Endothelial cell of hepatic sinusoid (primary cell): ENCODE measurements around the gene NDUFB4.
"Not testable (repeated sequence)": the region's sequence is repeated elsewhere in the genome, so short reads cannot be mapped to it uniquely, and the experiment has no call there.

Source experiments
- in situ Hi-C: cut with HindIII; loops from 2 replicates; pipeline ENCODE4 v1.10.0; 2017; ENCODE audit warnings: low sequenced_read_pairs

NDUFB4 gene

DNA sequence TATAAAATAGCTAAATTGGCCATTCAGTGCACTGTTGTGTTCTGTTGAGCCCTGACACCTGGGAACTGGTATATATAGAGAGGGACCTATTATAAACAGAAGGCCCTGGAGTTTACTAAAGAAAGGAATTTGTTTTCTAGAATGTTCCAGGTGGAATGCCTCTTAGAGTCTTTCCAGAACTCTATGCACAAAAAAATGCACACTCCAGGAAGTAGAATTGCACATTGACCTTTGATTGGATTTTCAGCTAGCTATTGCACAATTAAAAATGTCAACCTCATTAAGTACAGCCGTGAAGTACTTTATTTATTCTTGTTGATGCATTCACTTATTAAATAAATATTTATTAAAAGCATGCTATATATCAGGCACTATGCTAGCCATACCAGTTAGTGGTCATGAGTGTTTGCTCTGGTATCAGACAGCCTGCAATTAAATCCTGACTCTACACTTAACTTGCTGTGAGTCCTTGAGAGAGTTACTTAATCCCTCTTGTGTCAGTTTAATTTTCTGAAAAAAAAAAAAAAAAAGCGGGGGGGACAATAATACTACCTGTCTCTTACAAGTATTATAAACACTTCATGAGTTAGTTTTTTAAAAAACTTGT lies 40.8 kb downstream of the NDUFB4 start:
- in situ Hi-C loops, result no loop called here

DNA sequence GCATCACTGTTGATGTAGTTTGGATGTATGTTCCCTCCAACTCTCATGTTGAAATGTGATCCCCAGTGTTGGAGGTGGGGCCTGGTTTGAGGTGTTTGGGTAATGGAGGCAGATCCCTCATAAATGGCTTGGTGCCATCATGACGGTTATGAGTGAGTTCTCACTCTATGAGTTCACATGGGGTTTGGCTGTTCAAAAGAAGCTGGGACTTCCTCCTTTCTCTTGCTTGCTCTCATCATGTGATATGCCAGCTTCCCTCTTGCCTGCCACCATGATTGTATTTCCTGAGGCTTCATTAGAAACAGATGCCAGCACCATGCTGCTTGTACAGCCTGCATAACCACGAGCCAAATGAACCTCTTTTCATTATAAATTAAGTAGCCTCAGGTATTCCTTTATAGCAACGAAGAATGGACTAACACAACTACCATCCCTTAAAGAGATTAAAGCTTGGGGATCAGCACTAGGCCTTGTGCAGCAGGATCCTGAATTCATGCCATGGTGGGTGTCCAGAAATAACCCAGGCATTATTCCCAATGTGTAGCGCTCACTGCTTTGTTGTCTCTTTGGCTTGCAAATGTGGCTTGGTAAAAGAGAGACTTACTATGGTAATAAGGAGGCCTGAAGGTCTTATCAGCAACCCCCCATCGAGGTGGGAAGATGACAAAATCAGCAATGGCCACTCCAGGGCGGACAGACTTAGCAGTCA lies 41.9 kb downstream of the NDUFB4 start:
- in situ Hi-C loops, result no loop called here

DNA sequence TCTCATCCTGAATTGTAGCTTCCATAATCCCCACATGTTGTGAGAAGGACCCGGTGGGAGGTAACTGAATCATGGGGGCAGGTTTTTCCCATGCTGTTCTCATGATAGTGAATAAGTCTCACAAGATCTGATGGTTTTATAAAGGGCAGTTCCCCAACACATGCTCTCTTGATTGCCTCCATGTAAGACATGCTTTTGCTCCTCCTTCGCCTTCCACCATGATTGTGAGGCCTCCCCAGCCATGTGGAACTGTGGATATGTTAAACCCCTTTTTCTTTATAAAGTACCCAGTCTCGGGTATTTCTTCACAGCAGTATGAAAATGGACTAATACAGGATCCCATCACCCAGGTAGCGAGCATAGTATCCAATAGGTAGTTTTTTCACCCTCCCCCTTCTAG lies 42.7 kb downstream of the NDUFB4 start:
- in situ Hi-C loops, result not testable (repeated sequence)

DNA sequence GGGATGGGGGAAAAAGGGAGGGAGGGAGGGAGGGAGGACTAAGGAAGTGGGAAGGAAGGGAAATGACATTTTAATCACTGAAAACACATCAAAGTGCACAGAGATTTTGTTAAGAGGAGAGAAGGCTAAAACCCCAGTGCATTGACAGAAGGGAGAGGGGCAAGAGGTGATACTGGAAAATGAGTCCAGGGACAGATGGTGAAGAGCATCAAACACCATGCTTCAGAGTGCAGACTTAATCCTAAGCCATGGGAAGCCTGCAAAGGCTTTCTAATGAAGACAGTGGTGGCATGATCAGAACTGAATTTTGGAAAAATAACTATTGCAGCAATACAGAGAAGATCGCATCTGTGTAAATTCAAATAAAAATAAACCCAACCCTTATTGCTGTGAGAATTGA lies 44.1 kb downstream of the NDUFB4 start:
- in situ Hi-C loops, result no loop called here

DNA sequence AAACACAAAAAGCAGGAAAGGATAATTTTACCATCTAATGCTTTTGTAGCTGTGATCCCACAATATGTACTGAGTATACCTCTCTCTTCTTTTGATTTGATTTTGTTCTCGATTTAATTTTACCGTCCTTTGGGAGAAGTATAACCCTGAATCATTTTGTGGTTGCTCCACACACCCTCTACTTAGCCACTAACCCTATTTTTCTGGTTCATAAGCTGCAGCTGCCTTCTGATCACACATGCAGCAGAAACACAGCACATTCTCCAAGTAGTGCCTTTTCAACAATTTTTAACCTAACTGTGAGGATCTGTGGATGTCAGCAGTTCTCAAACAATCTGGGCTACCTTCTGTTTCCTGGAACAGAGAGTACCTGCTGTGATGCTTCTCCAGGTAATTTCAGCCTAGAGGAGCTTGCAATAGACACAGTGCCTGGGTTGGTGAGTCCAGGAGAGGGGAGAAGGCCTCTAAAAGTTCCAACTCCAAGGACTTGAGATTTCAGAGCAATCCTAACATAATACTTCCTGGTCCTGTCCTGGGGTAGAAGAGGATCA lies 45.6 kb downstream of the NDUFB4 start:
- in situ Hi-C loops, result no loop called here

DNA sequence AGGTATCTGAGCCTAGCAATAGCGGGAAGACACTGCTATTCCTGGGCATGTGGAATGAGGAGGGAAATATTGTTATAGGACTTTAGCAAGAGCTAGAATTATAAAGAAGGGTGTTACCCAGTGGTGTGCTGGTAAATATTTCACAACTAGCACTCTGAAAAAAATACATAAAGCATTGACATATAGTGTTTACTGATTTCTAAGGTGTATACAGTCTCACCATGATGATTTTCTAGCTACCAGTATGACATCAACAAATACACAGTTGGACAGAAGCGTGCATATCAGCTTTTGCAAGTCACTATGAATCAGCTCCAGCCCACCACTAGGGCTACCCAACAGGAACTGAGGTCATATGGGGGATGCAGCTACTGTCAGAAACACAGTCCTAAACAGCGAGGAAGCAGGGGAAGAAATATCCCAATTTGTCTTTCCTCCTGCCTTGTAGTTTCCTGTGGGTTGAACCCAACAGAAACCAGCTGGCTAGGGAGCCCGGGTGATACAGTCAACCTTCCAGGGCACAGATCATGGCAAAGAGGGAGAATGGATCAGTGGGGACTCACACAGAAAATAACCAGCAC lies 46.3 kb downstream of the NDUFB4 start:
- in situ Hi-C loops, result no loop called here

DNA sequence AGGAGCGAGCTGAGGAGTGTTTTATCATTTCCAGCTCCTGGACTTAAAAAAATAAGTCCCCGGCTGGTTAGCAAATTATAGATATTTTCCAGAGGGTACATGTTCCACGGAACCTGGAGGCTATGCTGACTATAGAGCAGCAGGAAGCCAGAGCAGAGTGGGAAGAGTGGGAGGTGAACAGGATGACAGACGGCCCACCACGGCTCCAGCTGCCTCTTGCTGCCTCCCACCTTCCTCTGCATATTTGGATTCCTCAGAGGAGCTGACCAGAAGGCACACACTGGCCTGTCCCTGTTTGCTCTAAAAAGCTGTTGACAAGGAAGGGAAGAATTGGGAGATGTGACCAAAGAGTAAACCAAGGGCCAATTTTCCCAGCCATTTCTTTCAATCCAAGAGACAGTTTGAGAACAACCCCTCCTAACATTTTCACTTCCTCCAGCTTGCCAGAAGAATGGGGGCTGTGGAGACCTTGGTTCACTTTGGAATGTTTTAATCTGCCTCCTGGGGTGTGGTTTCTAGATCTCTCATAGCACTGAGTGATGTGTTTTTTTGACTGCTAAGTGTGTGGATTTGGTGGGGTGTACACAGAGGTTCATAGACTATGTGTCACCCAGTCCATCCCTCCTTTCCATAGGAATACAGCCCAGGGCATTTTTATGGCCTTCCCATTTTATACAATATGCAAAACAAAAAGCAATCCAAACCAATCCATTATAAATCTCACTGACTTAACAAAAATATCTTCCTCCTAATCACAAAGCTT lies 49.1 kb downstream of the NDUFB4 start:
- in situ Hi-C loops, result loop anchor here (5.0 kb wide), 1 partner anchor 38 kb away; no protein-coding TSS in a partner anchor

DNA sequence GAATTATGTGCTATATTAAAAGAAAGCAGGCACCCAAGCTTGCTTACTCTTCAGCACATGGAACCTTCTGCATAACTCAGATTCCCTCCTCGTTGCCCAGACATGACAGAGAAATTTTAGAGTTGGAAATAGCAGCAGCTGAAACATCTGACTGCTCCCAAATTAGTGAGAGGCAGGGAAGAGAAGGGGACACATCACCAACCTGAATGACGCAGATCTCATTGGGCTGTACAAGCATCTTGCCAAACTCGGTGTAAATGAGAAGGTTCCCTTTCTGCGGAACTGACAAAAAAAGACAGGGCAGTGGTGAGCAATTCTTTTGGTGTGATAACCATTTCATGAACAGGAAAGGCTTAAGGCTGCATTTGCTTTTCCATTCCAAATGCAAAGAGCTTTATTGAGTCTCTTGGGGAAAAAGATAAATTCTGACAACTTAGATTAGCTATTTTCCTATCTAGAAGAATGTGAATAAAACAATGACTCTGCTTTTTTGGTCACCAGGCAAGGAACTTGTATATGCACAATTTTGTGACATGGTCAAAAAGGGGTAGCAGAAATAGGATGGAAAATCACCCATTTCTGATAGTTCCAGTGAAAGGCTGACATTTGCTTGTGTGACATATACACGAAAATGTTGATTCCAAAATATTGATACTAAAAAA lies 50.8 kb downstream of the NDUFB4 start:
- in situ Hi-C loops, result loop anchor here (5.0 kb wide), 1 partner anchor 40 kb away; no protein-coding TSS in a partner anchor

DNA sequence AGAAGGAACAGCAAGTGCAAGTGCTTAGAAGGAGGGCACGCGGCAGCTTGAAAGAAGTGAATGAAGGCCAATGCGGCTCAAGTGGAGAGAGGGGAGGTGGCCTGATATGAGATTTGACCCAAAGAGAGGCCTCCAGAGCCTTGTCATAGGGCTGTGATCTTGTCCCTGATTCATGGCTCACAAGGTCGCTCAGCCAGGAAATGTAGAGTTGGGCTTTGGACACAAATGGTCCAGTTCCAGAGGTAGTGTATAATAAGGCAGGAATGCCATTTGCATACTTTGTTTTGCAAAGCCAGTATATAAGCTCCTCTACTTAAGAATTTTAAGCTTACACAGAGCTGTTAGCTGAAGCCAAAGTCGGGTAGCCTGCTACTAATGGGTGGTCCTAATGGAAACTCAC lies 52.2 kb downstream of the NDUFB4 start:
- in situ Hi-C loops, result loop anchor here (5.0 kb wide), 1 partner anchor 41 kb away; no protein-coding TSS in a partner anchor

DNA sequence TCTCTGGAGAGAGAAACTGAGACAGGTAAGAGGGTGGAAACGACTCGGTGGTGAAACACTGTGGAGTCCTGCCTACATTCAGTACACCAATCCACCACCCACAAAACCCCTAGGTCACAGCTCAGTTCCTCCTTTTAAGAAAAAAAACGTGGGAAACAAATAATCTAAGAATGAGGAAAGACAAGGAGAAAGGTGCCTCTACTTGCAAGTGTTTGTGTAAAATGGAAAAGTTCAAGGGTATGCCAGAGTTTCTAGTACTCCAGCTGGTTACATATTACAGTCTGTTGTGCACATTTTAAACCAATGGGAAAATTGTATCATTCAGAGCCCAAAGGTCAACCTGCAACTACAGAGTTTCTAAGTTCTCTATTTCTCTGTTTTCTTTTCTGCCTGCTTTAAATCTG lies 53.7 kb downstream of the NDUFB4 start:
- in situ Hi-C loops, result loop anchor here (5.0 kb wide), 1 partner anchor 43 kb away; no protein-coding TSS in a partner anchor

DNA sequence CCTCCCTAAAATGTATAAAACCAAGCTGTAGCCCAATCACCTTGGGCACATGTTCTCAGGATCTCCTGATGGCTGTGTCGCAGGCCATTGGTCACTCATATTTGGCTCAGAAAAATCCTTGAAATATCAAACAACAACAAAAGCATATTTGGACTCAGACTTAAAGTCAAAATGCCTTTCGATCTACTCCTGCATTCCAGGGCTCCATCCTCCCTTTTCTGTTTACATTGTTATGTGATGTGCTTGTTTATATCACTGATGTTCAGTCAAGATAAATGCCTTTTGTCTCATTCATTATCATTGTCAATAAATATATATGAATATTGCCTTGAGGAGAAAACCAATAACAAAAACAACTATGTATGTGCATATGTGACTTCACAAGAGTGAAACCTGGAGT lies 54.2 kb downstream of the NDUFB4 start:
- in situ Hi-C loops, result no loop called here
